CD4-positive, alpha-beta T cell treated with Interleukin-2 at 100 ng/mL for 4 hours (primary cell): Measurements from ENCODE around the gene SIGLEC7.

ENCODE experiments used
- DNase-seq: peaks from one replicate; pipeline ENCODE4 v3.0.0-alpha.2; 2020; ENCODE audit warnings: low spot score

SIGLEC7 gene

DNA sequence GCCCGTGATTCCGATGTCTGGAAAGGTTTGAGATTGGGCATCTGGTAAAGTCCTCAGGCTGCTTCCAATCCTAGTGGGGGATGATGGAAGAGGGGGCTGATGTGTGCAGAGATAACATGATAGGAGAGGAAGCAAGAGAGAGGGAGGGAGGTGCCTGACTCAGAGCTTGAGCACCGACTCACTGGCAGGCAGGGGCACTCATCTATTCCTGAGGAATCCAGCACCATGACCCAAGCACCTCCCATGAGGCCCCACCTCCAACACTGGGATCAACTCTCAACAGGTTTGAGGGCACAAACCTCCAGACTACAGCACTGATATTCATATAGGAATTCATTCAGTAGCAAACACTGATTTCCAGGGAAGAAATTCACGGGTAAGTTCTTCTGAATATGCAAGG, 23.0 kb upstream of the SIGLEC7 start:
- DNase-seq: no peak

GRCh38 chr19:51119611-51120010, 22.5 kb upstream of the SIGLEC7 start:
- no peak for DNase-seq

- no peak for DNase-seq
Measured at GRCh38 chr19:51120160-51120559, 21.9 kb upstream of the SIGLEC7 start.

- DNase-seq: no peak
Measured at GRCh38 chr19:51121257-51121656, 20.8 kb upstream of the SIGLEC7 start.

DNA sequence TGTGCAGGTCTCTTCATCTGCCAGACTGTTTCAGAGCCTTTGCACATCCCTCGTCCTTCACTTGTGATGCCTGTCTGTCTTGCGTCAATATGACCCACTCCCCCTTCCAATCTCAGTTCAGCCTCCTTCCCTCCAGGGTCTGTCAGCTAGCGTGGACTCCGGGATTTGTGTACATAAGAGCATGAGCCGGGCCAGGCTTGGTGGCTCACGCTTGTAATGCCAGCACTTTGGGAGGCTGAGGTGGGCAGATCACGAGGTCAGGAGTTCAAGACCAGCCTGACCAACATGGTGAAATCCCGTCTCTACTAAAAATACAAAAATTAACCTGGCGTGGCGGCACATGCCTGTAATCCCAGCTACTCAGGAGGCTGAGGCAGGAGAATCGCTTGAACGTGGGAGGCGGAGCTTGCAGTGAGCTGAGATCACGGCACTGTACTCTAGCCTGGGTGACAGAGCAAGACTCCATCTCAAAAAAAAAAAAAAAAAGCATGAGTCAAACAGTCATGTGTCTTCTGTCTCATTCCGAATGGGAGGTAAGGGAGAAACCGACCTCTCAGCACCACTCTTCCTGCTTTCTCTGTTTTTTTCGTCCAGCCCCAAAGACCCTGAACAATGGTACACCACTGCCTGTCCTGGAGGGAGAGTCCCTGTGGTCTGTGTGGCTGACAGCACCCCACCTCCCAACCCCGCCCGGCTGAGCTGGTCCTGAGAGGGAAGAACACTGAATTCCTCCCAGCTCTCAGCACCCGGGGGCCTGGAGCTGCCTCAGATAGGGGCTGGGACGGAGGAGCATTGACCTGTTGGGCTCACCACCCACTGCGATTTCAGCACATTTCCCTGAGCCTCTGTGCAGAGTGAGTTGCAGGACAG, 19.8 kb upstream of the SIGLEC7 start:
- DNase-seq: no peak

DNA sequence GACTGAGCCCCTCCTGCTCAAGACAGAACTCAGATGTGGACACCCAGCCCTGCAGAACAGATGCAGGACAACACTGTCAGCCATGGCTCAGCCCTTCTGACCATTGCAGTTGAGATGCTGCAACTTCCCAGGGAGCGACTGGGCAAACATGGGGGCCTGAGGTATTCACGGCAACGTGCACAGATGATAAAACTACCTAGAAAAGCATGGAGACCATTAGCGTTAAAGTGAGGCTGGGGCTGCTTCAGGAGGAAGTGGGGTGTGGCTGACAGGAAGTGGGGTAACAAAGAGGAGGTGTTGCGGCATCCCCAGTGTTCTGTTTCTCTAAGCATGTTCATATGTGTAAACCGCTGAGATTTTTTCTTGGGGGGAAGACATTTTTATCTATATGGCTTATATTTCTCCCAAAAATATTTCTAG, 18.7 kb upstream of the SIGLEC7 start:
- DNase-seq: peak; percentile 64

DNA sequence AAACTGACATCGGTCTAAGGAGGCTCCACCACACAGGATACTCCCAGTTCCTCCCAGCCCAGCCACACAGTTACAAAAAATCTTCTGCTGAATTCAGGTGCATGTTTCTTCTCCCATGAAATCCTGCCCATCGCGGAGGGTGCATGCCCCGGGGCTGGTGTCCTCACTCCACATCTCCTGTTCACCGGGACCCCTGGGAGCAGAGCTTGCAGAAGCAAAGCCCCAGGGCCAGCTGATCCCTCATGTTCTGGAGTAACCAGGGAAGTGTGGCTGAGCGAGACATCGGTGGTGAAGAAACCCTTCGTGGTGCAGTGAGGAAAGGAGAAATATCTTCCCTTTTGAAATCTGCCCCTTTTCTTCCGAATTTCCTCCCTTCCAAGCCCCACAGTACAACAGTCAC, 18.3 kb upstream of the SIGLEC7 start:
- DNase-seq: no peak

GRCh38 chr19:51124216-51124615, 17.9 kb upstream of the SIGLEC7 start:
- DNase-seq: no peak

DNA sequence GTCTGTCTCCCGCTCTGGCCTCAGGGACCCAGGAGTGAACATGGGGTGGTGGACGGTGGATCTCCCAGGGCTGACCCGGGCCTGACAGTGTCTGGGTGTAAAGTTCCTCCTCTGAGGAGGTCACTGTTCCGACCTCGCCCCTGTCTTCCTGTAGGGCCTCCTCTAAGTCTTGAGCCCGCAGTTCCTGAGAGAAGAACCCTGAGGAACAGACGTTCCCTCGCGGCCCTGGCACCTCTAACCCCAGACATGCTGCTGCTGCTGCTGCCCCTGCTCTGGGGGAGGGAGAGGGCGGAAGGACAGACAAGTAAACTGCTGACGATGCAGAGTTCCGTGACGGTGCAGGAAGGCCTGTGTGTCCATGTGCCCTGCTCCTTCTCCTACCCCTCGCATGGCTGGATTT, 17.4 kb upstream of the SIGLEC7 start, which contains the start of gene SIGLEC9:
SIGLEC9 (plus strand) TSS at position 178 of the 400 bp plus-strand sequence; CDS start at position 247, 69 bp downstream.
- no peak for DNase-seq

GRCh38 chr19:51125421-51126075, 16.6 kb upstream of the SIGLEC7 start:
- DNase-seq: no peak

GRCh38 chr19:51127032-51127431, 15.1 kb upstream of the SIGLEC7 start:
- DNase-seq: no peak

DNA sequence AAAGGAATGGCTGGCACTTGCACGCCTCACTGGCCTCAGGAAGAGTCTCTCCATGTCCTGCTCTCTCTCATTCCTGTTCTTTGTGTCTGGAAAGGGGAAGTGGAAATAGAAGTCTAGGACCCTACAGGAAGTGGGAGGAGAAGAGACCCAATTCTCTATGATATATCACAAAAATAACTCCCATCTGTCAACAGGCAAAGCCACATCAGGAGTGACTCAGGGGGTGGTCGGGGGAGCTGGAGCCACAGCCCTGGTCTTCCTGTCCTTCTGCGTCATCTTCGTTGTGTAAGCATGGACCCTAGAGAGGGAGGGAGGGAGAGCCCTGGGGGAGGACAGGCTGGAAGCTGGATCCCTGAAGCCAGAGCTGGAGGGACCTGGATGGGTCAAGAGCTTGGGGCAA, 14.3 kb upstream of the SIGLEC7 start:
- DNase-seq: peak; percentile 36

GRCh38 chr19:51128227-51128626, 13.9 kb upstream of the SIGLEC7 start:
- DNase-seq: no peak

DNA sequence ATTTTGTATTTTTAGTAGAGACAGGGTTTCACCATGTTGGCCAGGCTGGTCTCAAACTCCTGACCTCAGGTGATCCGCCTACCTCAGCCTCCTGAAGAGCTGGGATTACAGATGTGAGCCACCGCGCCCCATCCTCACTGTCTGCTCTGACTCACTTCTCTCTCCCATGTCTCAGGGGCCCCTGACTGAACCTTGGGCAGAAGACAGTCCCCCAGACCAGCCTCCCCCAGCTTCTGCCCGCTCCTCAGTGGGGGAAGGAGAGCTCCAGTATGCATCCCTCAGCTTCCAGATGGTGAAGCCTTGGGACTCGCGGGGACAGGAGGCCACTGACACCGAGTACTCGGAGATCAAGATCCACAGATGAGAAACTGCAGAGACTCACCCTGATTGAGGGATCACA, 12.4 kb upstream of the SIGLEC7 start:
- no peak for DNase-seq

- peak; percentile 40 for DNase-seq
Measured at GRCh38 chr19:51131780-51132680, 10.1 kb upstream of the SIGLEC7 start.

GRCh38 chr19:51135004-51135403, 7.1 kb upstream of the SIGLEC7 start:
- no peak for DNase-seq

GRCh38 chr19:51135986-51136762, 5.9 kb upstream of the SIGLEC7 start:
- DNase-seq: no peak

DNA sequence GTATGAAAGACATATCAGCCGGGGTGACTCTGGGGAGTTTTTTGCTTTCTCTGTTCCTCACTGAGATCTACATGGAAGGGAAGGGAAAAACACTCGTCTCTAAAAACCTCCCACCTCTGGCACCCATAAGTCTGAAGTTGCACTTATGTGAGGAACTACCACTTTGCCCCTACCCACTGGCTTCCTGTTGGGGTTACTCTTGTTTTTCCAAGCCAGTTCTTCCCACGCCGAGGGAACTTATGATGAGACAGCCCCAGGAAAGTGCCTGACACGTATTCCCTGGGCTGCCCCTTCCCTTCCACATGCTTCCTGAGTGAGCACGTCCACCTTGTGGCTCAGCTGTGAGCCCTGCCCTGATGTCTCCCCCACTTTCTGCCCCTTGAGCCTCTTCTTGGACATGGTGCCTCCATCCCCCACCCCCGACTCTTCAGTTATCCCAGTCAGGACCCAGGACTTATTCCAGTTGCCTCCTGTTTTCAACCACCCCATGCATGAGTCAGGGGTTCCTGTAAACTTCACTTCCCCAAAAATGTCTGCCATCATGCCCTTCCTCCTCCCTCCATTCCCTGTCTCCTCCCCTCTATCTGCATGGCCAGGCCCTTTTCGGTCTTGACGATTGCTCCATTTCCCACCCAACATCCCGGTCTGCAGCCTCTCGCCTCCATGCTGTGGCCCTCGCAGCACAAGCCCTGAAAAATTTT, 5.1 kb upstream of the SIGLEC7 start:
- no peak for DNase-seq

DNA sequence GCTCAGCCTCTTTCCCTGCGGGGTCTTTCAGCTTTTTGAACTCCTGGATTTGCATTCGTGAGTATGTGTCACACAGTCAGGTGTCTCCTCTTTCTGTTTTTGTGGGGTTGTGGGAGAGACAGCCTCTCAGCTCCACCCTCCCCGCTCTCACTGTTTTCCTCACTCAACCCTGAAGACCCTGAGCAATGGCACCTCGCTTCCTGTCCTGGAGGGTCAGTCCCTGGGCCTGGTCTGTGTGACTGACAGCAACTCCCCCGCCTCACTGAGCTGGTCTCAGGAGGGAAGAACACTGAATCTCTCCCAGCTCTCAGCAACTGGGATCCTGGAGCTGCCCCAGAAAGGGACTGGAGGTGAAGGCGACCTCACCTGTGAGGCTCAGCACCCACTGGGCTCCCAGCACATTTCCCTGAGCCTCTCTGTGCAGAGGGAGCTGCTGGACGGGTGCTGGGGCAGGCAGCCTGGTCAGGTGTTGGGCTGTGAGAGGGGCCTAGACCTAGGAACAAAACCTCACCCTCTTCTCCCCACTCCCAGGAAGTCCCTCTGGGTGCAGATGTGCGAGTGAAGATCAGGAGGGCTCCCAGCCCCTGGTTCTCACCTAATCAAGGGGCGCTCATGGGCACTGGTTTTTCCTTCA, 4.2 kb upstream of the SIGLEC7 start:
- no peak for DNase-seq

- no peak for DNase-seq
Measured at GRCh38 chr19:51138549-51138979, 3.5 kb upstream of the SIGLEC7 start.
